Measurements from ENCODE around the gene BICC1. TPM values are rescaled to one million over a fixed set of nuclear protein-coding genes. Genes with fewer than 3 reads are reported as not detected.

The BICC1 gene
- total RNA-seq, 1 experiment from 2014 or later = 0.67 TPM

DNA sequence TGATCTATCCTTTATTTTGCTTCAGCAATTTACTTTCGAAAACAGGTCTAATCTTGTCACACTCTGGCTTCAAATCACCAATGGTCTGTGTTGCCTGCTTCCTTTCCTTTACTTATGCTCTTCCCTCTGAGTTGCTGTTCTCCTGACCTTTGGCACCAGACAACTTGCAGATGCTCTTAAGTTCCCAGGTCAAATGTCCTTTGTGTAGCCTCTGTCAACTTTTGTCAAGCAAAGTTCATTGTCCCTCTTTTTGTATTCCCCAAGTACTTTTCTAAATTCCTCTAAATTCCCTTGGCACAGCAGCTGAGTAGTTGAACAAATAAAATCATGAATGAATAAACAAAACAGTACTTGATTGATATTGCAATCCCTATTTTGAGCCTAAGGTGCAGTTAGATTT is 289.4 kb downstream of the BICC1 start:
- no peaks in the 10 kb centered on the region for H3K36me3 ChIP-seq (ENCODE audit: control insufficient read depth, insufficient read depth, low read length)
- no peak for ATAC-seq
- ChIA-PET POLR2A (no interaction called here), CTCF (no interaction called here)
- H3K27ac ChIP-seq (ENCODE audit: low read length) = no peak overlapping the region
- H3K4me3 ChIP-seq (ENCODE audit: low read depth in 2 of 2, low read length in 2 of 2) = no peak overlapping the region
- no peaks in the 10 kb centered on the region for H3K27me3 ChIP-seq (ENCODE audit: control insufficient read depth, insufficient read depth, low read length)
- H3K9me3 ChIP-seq (ENCODE audit: control insufficient read depth, insufficient read depth, low read depth, low read length) = no peaks in the 10 kb centered on the region
- in situ Hi-C loops (cut with HindIII; ENCODE audit: low pct_unique_long_range_greater_than_20kb, low sequenced_read_pairs) = no loop called here
- no peak for TF ChIP-seq POLR2AphosphoS5 (IDR thresholded peaks at IDR 0.05; ENCODE audit: low read depth, low read length)
- TF ChIP-seq, protein P1, sequence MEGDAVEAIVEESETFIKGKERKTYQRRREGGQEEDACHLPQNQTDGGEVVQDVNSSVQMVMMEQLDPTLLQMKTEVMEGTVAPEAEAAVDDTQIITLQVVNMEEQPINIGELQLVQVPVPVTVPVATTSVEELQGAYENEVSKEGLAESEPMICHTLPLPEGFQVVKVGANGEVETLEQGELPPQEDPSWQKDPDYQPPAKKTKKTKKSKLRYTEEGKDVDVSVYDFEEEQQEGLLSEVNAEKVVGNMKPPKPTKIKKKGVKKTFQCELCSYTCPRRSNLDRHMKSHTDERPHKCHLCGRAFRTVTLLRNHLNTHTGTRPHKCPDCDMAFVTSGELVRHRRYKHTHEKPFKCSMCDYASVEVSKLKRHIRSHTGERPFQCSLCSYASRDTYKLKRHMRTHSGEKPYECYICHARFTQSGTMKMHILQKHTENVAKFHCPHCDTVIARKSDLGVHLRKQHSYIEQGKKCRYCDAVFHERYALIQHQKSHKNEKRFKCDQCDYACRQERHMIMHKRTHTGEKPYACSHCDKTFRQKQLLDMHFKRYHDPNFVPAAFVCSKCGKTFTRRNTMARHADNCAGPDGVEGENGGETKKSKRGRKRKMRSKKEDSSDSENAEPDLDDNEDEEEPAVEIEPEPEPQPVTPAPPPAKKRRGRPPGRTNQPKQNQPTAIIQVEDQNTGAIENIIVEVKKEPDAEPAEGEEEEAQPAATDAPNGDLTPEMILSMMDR (IDR thresholded peaks at IDR 0.05) = no peak
- TF ChIP-seq, protein P2, sequence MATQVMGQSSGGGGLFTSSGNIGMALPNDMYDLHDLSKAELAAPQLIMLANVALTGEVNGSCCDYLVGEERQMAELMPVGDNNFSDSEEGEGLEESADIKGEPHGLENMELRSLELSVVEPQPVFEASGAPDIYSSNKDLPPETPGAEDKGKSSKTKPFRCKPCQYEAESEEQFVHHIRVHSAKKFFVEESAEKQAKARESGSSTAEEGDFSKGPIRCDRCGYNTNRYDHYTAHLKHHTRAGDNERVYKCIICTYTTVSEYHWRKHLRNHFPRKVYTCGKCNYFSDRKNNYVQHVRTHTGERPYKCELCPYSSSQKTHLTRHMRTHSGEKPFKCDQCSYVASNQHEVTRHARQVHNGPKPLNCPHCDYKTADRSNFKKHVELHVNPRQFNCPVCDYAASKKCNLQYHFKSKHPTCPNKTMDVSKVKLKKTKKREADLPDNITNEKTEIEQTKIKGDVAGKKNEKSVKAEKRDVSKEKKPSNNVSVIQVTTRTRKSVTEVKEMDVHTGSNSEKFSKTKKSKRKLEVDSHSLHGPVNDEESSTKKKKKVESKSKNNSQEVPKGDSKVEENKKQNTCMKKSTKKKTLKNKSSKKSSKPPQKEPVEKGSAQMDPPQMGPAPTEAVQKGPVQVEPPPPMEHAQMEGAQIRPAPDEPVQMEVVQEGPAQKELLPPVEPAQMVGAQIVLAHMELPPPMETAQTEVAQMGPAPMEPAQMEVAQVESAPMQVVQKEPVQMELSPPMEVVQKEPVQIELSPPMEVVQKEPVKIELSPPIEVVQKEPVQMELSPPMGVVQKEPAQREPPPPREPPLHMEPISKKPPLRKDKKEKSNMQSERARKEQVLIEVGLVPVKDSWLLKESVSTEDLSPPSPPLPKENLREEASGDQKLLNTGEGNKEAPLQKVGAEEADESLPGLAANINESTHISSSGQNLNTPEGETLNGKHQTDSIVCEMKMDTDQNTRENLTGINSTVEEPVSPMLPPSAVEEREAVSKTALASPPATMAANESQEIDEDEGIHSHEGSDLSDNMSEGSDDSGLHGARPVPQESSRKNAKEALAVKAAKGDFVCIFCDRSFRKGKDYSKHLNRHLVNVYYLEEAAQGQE (IDR thresholded peaks at IDR 0.05; ENCODE audit: insufficient read depth in 1 of 2, low read depth in 2 of 2, low read length in 1 of 2) = no peak
- TF ChIP-seq TCF7L2 (IDR thresholded peaks at IDR 0.05; ENCODE audit: low read depth, low read length) = no peak
- no peak for TF ChIP-seq SIN3A (IDR thresholded peaks at IDR 0.05; ENCODE audit: borderline replicate concordance, insufficient read depth, low read depth, low read length)
- intact Hi-C loops (cut with micrococcal nuclease; ENCODE audit: unreplicated experiment) = no loop called here
- no TSS peak for BruUV-seq (replicated peaks)
- DNase-seq (ENCODE audit: low read depth, low spot score) = no peak
- no peaks in the 10 kb centered on the region for H3K4me1 ChIP-seq (ENCODE audit: control insufficient read depth, insufficient read depth, low read length)

DNA sequence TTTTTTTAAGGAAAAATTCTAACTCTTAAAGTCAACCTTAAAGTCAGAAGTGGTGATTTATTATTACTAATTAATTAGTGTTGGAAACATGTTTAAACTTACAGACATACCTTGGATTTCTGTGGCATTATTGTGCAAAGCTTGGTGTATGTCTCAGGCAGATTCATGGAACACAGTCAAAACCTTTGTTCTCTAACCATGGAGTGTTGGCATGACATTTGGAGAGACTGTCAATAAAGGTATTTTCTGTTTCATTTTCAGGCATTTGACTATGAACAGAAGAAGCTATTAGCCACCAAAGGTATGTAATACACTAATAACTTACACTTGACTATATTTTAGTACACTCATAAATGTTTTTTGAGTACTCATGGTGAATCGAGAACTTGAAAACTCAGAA is 293.7 kb downstream of the BICC1 start:
- Histone ChIP-seq H3K9me3 (ENCODE audit: control insufficient read depth, insufficient read depth, low read depth, low read length) (no peaks in the 10 kb centered on the region), H3K4me3 (ENCODE audit: low read depth in 2 of 2, low read length in 2 of 2) (no peak overlapping the region), H3K27me3 (ENCODE audit: control insufficient read depth, insufficient read depth, low read length) (no peaks in the 10 kb centered on the region), H3K36me3 (ENCODE audit: control insufficient read depth, insufficient read depth, low read length) (no peaks in the 10 kb centered on the region), H3K4me1 (ENCODE audit: control insufficient read depth, insufficient read depth, low read length) (no peaks in the 10 kb centered on the region), H3K27ac (ENCODE audit: low read length) (no peak overlapping the region)
- in situ Hi-C loops (cut with HindIII; ENCODE audit: low pct_unique_long_range_greater_than_20kb, low sequenced_read_pairs) (no loop called here), intact Hi-C loops (cut with micrococcal nuclease; ENCODE audit: unreplicated experiment) (no loop called here)
- TF ChIP-seq TCF7L2 (IDR thresholded peaks at IDR 0.05; ENCODE audit: low read depth, low read length) = no peak
- TF ChIP-seq, protein P1 (IDR thresholded peaks at IDR 0.05) = no peak
- TF ChIP-seq, protein P2 (IDR thresholded peaks at IDR 0.05; ENCODE audit: insufficient read depth in 1 of 2, low read depth in 2 of 2, low read length in 1 of 2) = no peak
- TF ChIP-seq POLR2AphosphoS5 (IDR thresholded peaks at IDR 0.05; ENCODE audit: low read depth, low read length) = no peak
- TF ChIP-seq SIN3A (IDR thresholded peaks at IDR 0.05; ENCODE audit: borderline replicate concordance, insufficient read depth, low read depth, low read length) = no peak
- POLR2A ChIA-PET = no interaction called here
- no peak for ATAC-seq
- no peak for DNase-seq (ENCODE audit: low read depth, low spot score)
- BruUV-seq (replicated peaks) = no TSS peak
- CTCF ChIA-PET = no interaction called here
